Measurements from ENCODE around the gene COX5B.

COX5B gene

GRCh38 chr2:97660044-97660774 is 14.3 kb downstream of the COX5B start:
- Histone ChIP-seq H4K8ac (ENCODE audit: low read depth, low read length) (no peak overlapping the region), H3K4me3 (ENCODE audit: low read length in 2 of 2) (no peak overlapping the region), H3K4me1 (ENCODE audit: control insufficient read depth in 2 of 2, insufficient read depth in 1 of 2, low read depth in 1 of 2, low read length in 2 of 2) (peaks cover 8 to 12% of the 10 kb centered on the region in 2 donors), H3K79me1 (ENCODE audit: low read depth, low read length) (peaks cover 23% of the 10 kb centered on the region), H3K23ac (ENCODE audit: low read depth, low read length, poor library complexity) (peak overlapping the region; percentile 18), H2BK12ac (ENCODE audit: low read length) (no peak overlapping the region), H3K14ac (ENCODE audit: low read length) (no peak overlapping the region), H2AFZ (ENCODE audit: low read length) (no peak overlapping the region), H4K91ac (ENCODE audit: low read depth, low read length, poor library complexity) (no peak overlapping the region), H2AK5ac (ENCODE audit: low read depth, low read length) (peak overlapping the region; percentile 37), H3K27me3 (ENCODE audit: control insufficient read depth in 3 of 3, insufficient read depth in 3 of 3, low read depth in 1 of 3, low read length in 3 of 3) (no peaks in the 10 kb centered on the region), H3K27ac (replicated peaks; ENCODE audit: low read length) (no peak overlapping the region), H3K9me3 (replicated peaks in 1 of 2; ENCODE audit: control insufficient read depth in 2 of 2, insufficient read depth in 1 of 2, low read depth in 1 of 2, low read length in 2 of 2) (peaks cover 2 to 3% of the 10 kb centered on the region in 2 donors), H3K4me2 (ENCODE audit: insufficient read depth, low read length, poor library complexity, severe bottlenecking) (no peak overlapping the region), H2BK15ac (ENCODE audit: low read length) (no peak overlapping the region), H3K9ac (ENCODE audit: low read depth, low read length, poor library complexity) (peak overlapping the region; percentile 50), H2BK5ac (ENCODE audit: low read length) (no peak overlapping the region), H3K36me3 (replicated peaks in 1 of 2; ENCODE audit: control insufficient read depth in 2 of 2, insufficient read depth in 2 of 2, low read length in 2 of 2) (peaks cover 38 to 57% of the 10 kb centered on the region in 2 donors), H3K18ac (ENCODE audit: low read length) (no peak overlapping the region), H3K4ac (ENCODE audit: low read length) (no peak overlapping the region), H2BK120ac (ENCODE audit: low read depth, low read length) (no peak overlapping the region)
- WGBS, 2 donors (ENCODE audit: extremely low coverage in 2 of 2, insufficient read length in 2 of 2, insufficient replicate concordance in 1 of 2): no CpG with 5 or more reads among the region's 20 CpGs
- DNase-seq (ENCODE audit: low spot score): no peak

GRCh38 chr2:97660775-97661389 is 15.0 kb downstream of the COX5B start:
- no peak overlapping the region for H3K9ac ChIP-seq (ENCODE audit: low read depth, low read length, poor library complexity)
- no peak for DNase-seq (ENCODE audit: low spot score)

GRCh38 chr2:97661927-97662326 is 16.1 kb downstream of the COX5B start:
- peaks cover 23 to 40% of the 10 kb centered on the region in 2 donors for H3K36me3 ChIP-seq (replicated peaks in 1 of 2; ENCODE audit: control insufficient read depth in 2 of 2, insufficient read depth in 2 of 2, low read length in 2 of 2)
- H3K18ac ChIP-seq (ENCODE audit: low read length): no peak overlapping the region
- no peak overlapping the region for H4K91ac ChIP-seq (ENCODE audit: low read depth, low read length, poor library complexity)
- H3K23ac ChIP-seq (ENCODE audit: low read depth, low read length, poor library complexity): no peak overlapping the region
- H3K9me3 ChIP-seq (replicated peaks in 1 of 2; ENCODE audit: control insufficient read depth in 2 of 2, insufficient read depth in 1 of 2, low read depth in 1 of 2, low read length in 2 of 2): no peaks in the 10 kb centered on the region
- H3K4me3 ChIP-seq (ENCODE audit: low read length in 2 of 2): no peak overlapping the region
- H2BK5ac ChIP-seq (ENCODE audit: low read length): no peak overlapping the region
- H2BK15ac ChIP-seq (ENCODE audit: low read length): no peak overlapping the region
- H3K27ac ChIP-seq (replicated peaks; ENCODE audit: low read length): no peak overlapping the region
- no peak overlapping the region for H3K9ac ChIP-seq (ENCODE audit: low read depth, low read length, poor library complexity)
- no peak overlapping the region for H3K4ac ChIP-seq (ENCODE audit: low read length)
- H3K14ac ChIP-seq (ENCODE audit: low read length): no peak overlapping the region
- H2AK5ac ChIP-seq (ENCODE audit: low read depth, low read length): no peak overlapping the region
- peaks cover 18% of the 10 kb centered on the region for H3K79me1 ChIP-seq (ENCODE audit: low read depth, low read length)
- H3K4me1 ChIP-seq (ENCODE audit: control insufficient read depth in 2 of 2, insufficient read depth in 1 of 2, low read depth in 1 of 2, low read length in 2 of 2): peaks cover 8 to 12% of the 10 kb centered on the region in 2 donors
- H3K4me2 ChIP-seq (ENCODE audit: insufficient read depth, low read length, poor library complexity, severe bottlenecking): no peak overlapping the region
- DNase-seq (ENCODE audit: low spot score): no peak
- H2BK12ac ChIP-seq (ENCODE audit: low read length): no peak overlapping the region
- no CpG with 5 or more reads among the region's 6 CpGs for WGBS, 2 donors (ENCODE audit: extremely low coverage in 2 of 2, insufficient read length in 2 of 2, insufficient replicate concordance in 1 of 2)
- H4K8ac ChIP-seq (ENCODE audit: low read depth, low read length): no peak overlapping the region
- no peak overlapping the region for H2AFZ ChIP-seq (ENCODE audit: low read length)
- H2BK120ac ChIP-seq (ENCODE audit: low read depth, low read length): no peak overlapping the region
- H3K27me3 ChIP-seq (ENCODE audit: control insufficient read depth in 3 of 3, insufficient read depth in 3 of 3, low read depth in 1 of 3, low read length in 3 of 3): no peaks in the 10 kb centered on the region

More at GRCh38 chr2:97660775-97661389, 15.0 kb downstream of the COX5B start:
- Histone ChIP-seq H2BK120ac (ENCODE audit: low read depth, low read length) (no peak overlapping the region), H3K4ac (ENCODE audit: low read length) (no peak overlapping the region), H3K23ac (ENCODE audit: low read depth, low read length, poor library complexity) (peak overlapping the region; percentile 18), H3K27ac (replicated peaks; ENCODE audit: low read length) (no peak overlapping the region), H2AK5ac (ENCODE audit: low read depth, low read length) (peak overlapping the region; percentile 37), H3K18ac (ENCODE audit: low read length) (peak overlapping the region; percentile 37), H3K36me3 (replicated peaks in 1 of 2; ENCODE audit: control insufficient read depth in 2 of 2, insufficient read depth in 2 of 2, low read length in 2 of 2) (peaks cover 33 to 50% of the 10 kb centered on the region in 2 donors), H3K27me3 (ENCODE audit: control insufficient read depth in 3 of 3, insufficient read depth in 3 of 3, low read depth in 1 of 3, low read length in 3 of 3) (no peaks in the 10 kb centered on the region), H4K8ac (ENCODE audit: low read depth, low read length) (no peak overlapping the region), H2BK12ac (ENCODE audit: low read length) (no peak overlapping the region), H3K4me3 (ENCODE audit: low read length in 2 of 2) (no peak overlapping the region), H3K4me2 (ENCODE audit: insufficient read depth, low read length, poor library complexity, severe bottlenecking) (no peak overlapping the region), H3K79me1 (ENCODE audit: low read depth, low read length) (peaks cover 22% of the 10 kb centered on the region), H2AFZ (ENCODE audit: low read length) (no peak overlapping the region), H2BK15ac (ENCODE audit: low read length) (no peak overlapping the region), H2BK5ac (ENCODE audit: low read length) (peak overlapping the region; percentile 39), H3K9me3 (replicated peaks in 1 of 2; ENCODE audit: control insufficient read depth in 2 of 2, insufficient read depth in 1 of 2, low read depth in 1 of 2, low read length in 2 of 2) (no peaks in the 10 kb centered on the region), H3K14ac (ENCODE audit: low read length) (no peak overlapping the region), H3K4me1 (ENCODE audit: control insufficient read depth in 2 of 2, insufficient read depth in 1 of 2, low read depth in 1 of 2, low read length in 2 of 2) (peaks cover 8 to 12% of the 10 kb centered on the region in 2 donors), H4K91ac (ENCODE audit: low read depth, low read length, poor library complexity) (no peak overlapping the region)
- WGBS, 2 donors (ENCODE audit: extremely low coverage in 2 of 2, insufficient read length in 2 of 2, insufficient replicate concordance in 1 of 2): no CpG with 5 or more reads among the region's 18 CpGs

- peaks cover 8 to 12% of the 10 kb centered on the region in 2 donors for H3K4me1 ChIP-seq (ENCODE audit: control insufficient read depth in 2 of 2, insufficient read depth in 1 of 2, low read depth in 1 of 2, low read length in 2 of 2)
- no peak overlapping the region for H3K9ac ChIP-seq (ENCODE audit: low read depth, low read length, poor library complexity)
- no peaks in the 10 kb centered on the region for H3K27me3 ChIP-seq (ENCODE audit: control insufficient read depth in 3 of 3, insufficient read depth in 3 of 3, low read depth in 1 of 3, low read length in 3 of 3)
- H2BK120ac ChIP-seq (ENCODE audit: low read depth, low read length): no peak overlapping the region
- no peak overlapping the region for H3K18ac ChIP-seq (ENCODE audit: low read length)
- H3K79me1 ChIP-seq (ENCODE audit: low read depth, low read length): peaks cover 18% of the 10 kb centered on the region
- H2AFZ ChIP-seq (ENCODE audit: low read length): peak overlapping the region; percentile 96
- DNase-seq (ENCODE audit: low spot score): no peak
- H3K9me3 ChIP-seq (replicated peaks in 1 of 2; ENCODE audit: control insufficient read depth in 2 of 2, insufficient read depth in 1 of 2, low read depth in 1 of 2, low read length in 2 of 2): no peaks in the 10 kb centered on the region
- H2BK12ac ChIP-seq (ENCODE audit: low read length): no peak overlapping the region
- H4K91ac ChIP-seq (ENCODE audit: low read depth, low read length, poor library complexity): no peak overlapping the region
- no CpG with 5 or more reads among the region's 12 CpGs for WGBS, 2 donors (ENCODE audit: extremely low coverage in 2 of 2, insufficient read length in 2 of 2, insufficient replicate concordance in 1 of 2)
- H3K23ac ChIP-seq (ENCODE audit: low read depth, low read length, poor library complexity): no peak overlapping the region
- H3K14ac ChIP-seq (ENCODE audit: low read length): no peak overlapping the region
- no peak overlapping the region for H4K8ac ChIP-seq (ENCODE audit: low read depth, low read length)
- H3K4me3 ChIP-seq (ENCODE audit: low read length in 2 of 2): peak overlapping the region; percentile 63 to 95
- H2AK5ac ChIP-seq (ENCODE audit: low read depth, low read length): no peak overlapping the region
- H3K4me2 ChIP-seq (ENCODE audit: insufficient read depth, low read length, poor library complexity, severe bottlenecking): peak overlapping the region; percentile 92
- no peak overlapping the region for H3K4ac ChIP-seq (ENCODE audit: low read length)
- no peak overlapping the region for H3K27ac ChIP-seq (replicated peaks; ENCODE audit: low read length)
- peaks cover 19 to 34% of the 10 kb centered on the region in 2 donors for H3K36me3 ChIP-seq (replicated peaks in 1 of 2; ENCODE audit: control insufficient read depth in 2 of 2, insufficient read depth in 2 of 2, low read length in 2 of 2)
- H2BK15ac ChIP-seq (ENCODE audit: low read length): no peak overlapping the region
- no peak overlapping the region for H2BK5ac ChIP-seq (ENCODE audit: low read length)
Observed at GRCh38 chr2:97662386-97662894, 16.6 kb downstream of the COX5B start.
